Measurements from ENCODE around the gene ZFYVE21.

GRCh38 chr14:103742499-103743255, 27.1 kb downstream of the ZFYVE21 start:
- TF ChIP-seq GATA3 (IDR thresholded peaks at IDR 0.05; ENCODE audit: low read depth, low read length), result no peak
- TF ChIP-seq GATA2 (IDR thresholded peaks at IDR 0.05; ENCODE audit: low read depth, low read length), result no peak
